B cell (primary cell): Measurements from ENCODE around the gene YWHAE. TPM values are rescaled to one million over a fixed set of nuclear protein-coding genes. Genes with fewer than 3 reads are reported as not detected.

ENCODE experiments used
- ATAC-seq: fragments of 200-7000 bp; cut with Tn5 transposase; one replicate; pipeline ENCODE4 v1.10.0; 2021; ENCODE audit warnings: low read depth, mild to moderate bottlenecking, moderate number of reproducible peaks, moderate library complexity
- CTCF ChIA-PET: fragments of 350-600 bp; sonication (Branson Sonifier 250); formaldehyde crosslinking; loops from one replicate; lab custom pipeline; 2021; ENCODE audit warnings: antibody characterized with exemption, inconsistent platforms; lab: Charles Lee
- POLR2A ChIA-PET: fragments of 350-600 bp; sonication (Branson Sonifier 250); formaldehyde crosslinking; loops from one replicate; lab custom pipeline; 2021; ENCODE audit warnings: antibody characterized with exemption; lab: Charles Lee
- DNase-seq: peaks from one replicate; pipeline ENCODE4 v3.0.0; 2013
- H2AFZ ChIP-seq: 2 replicates; pipeline ENCODE4 v1.6.1; 2012; ENCODE audit warnings: mild to moderate bottlenecking, low read depth, low read length; ENCODE audit not compliant: insufficient read depth, poor library complexity, severe bottlenecking
- H3K27ac ChIP-seq, 2 donors: 1 replicate in 1 of 2; 2 replicates in 1 of 2; pipeline ENCODE4 v1.5.1; 2012 to 2013; ENCODE audit warnings: low read length in 2 of 2, mild to moderate bottlenecking in 2 of 2, moderate library complexity in 1 of 2
- H3K27me3 ChIP-seq, 4 experiments: fragments of 200-600 bp in 1 of 4; sonication (generic) in 1 of 4; replicated peaks in 1 of 4; 1 replicate in 2 of 4; 2 replicates in 2 of 4; pipeline versions ENCODE4 v1.6.1 to v1.7.0; 2013 to 2016; ENCODE audit warnings: low read length in 3 of 4, mild to moderate bottlenecking in 2 of 4, mixed read lengths in 1 of 4, moderate library complexity in 1 of 4; ENCODE audit not compliant: insufficient read depth in 4 of 4, control insufficient read depth in 3 of 4; ENCODE audit errors: control extremely low read depth in 1 of 4
- H3K36me3 ChIP-seq, 2 experiments: replicated peaks in 1 of 2; 1 replicate in 1 of 2; 2 replicates in 1 of 2; pipeline versions ENCODE4 v1.6.1 to v1.7.1; 2013; ENCODE audit warnings: low read length in 1 of 2; ENCODE audit not compliant: insufficient read depth in 2 of 2, control insufficient read depth in 1 of 2; ENCODE audit errors: control extremely low read depth in 1 of 2, extremely low read depth in 1 of 2
- H3K4me1 ChIP-seq, 2 donors: fragments of 200-600 bp in 1 of 2; sonication (generic) in 1 of 2; 1 replicate in 1 of 2; 2 replicates in 1 of 2; pipeline versions ENCODE4 v1.5.1 to v1.6.1; 2013 to 2017; ENCODE audit warnings: low read length in 2 of 2; ENCODE audit not compliant: control insufficient read depth in 2 of 2, insufficient read depth in 2 of 2
- H3K4me2 ChIP-seq: replicated peaks from 2 replicates; pipeline ENCODE3; 2012; ENCODE audit warnings: mild to moderate bottlenecking, low read depth, low read length; ENCODE audit not compliant: poor library complexity, severe bottlenecking
- H3K4me3 ChIP-seq, 5 experiments: fragments of 200-600 bp in 1 of 5; sonication (generic) in 1 of 5; 1 replicate in 3 of 5; 2 replicates in 2 of 5; pipeline versions ENCODE4 v1.5.1 to v1.7.0; 2011 to 2016; ENCODE audit warnings: low read length in 4 of 5, mild to moderate bottlenecking in 4 of 5, low read depth in 2 of 5, control low read depth in 1 of 5, moderate library complexity in 1 of 5; ENCODE audit not compliant: insufficient read depth in 1 of 5; ENCODE audit errors: control extremely low read depth in 1 of 5, extremely low read depth in 1 of 5
- H3K79me2 ChIP-seq: fragments of 200-600 bp; sonication (generic); one replicate; pipeline ENCODE4 v1.6.0; 2016; ENCODE audit warnings: low read length; ENCODE audit not compliant: control insufficient read depth, insufficient read depth
- H3K9ac ChIP-seq: fragments of 200-600 bp; sonication (generic); 2 replicates; pipeline ENCODE4 v1.6.1; 2017; ENCODE audit warnings: mild to moderate bottlenecking, low read length, moderate library complexity
- H3K9me3 ChIP-seq, 3 donors: one replicate each; pipeline versions ENCODE4 v1.6.1 to v1.7.1; 2013; ENCODE audit warnings: low read length in 2 of 3; ENCODE audit not compliant: control insufficient read depth in 2 of 3, insufficient read depth in 1 of 3; ENCODE audit errors: control extremely low read depth in 1 of 3
- H4K20me1 ChIP-seq: 2 replicates; pipeline ENCODE4 v1.6.0; 2012; ENCODE audit warnings: mild to moderate bottlenecking, low read length; ENCODE audit not compliant: insufficient read depth, control insufficient read depth, poor library complexity, severe bottlenecking
- H3K27ac Mint-ChIP-seq: one replicate; pipeline ENCODE4 v1.8.0; 2021; ENCODE audit warnings: mixed read lengths
- H3K27me3 Mint-ChIP-seq: one replicate; pipeline ENCODE4 v1.8.0; 2021; ENCODE audit warnings: mixed read lengths
- H3K4me1 Mint-ChIP-seq: one replicate; pipeline ENCODE4 v1.8.0; 2021; ENCODE audit warnings: mixed read lengths
- H3K4me3 Mint-ChIP-seq: one replicate; pipeline ENCODE4 v1.8.0; 2021; ENCODE audit warnings: mixed read lengths
- H3K9me3 Mint-ChIP-seq: one replicate; pipeline ENCODE4 v1.8.0; 2022; ENCODE audit warnings: mixed read lengths; ENCODE audit not compliant: insufficient read depth
- EZH2 ChIP-seq: IDR thresholded peaks from 2 replicates; pipeline ENCODE4 v1.6.1; 2012; ENCODE audit warnings: borderline replicate concordance, low read depth, mild to moderate bottlenecking, moderate library complexity, low read length; ENCODE audit not compliant: insufficient read depth, poor library complexity, severe bottlenecking
- WGBS: methylation state at CpG from one replicate; pipeline ENCODE4 v1.1.5; 2013; ENCODE audit warnings: missing lambda C conversion rate; ENCODE audit not compliant: insufficient coverage; 5-methylcytosine and 5-hydroxymethylcytosine counted together
- intact Hi-C: fragments of 100-400 bp; cut with micrococcal nuclease; formaldehyde crosslinking; loops from one replicate; pipeline ENCODE4 v1.10.0; 2022
- polyA plus RNA-seq: library from polyadenylated mRNA; depleted of rRNA; stranded (reverse); fragments of >200 nt; gene quantifications from 2 replicates; pipeline ENCODE4 v1.2.3, GENCODE V29; 2012
- total RNA-seq, 2 donors: library from RNA; stranded (reverse); fragments of 120-200 nt in 1 of 2; gene quantifications; 1 replicate in 1 of 2; 2 replicates in 1 of 2; pipeline versions ENCODE4 v1.2.3 to v1.2.4, GENCODE V29; 2013 to 2022
- TF ChIP-seq, protein P1 (sequence below): fragments of 200-600 bp; IDR thresholded peaks from one replicate; pipeline ENCODE4 v1.8.0; 2022; ENCODE audit warnings: antibody characterized with exemption, mild to moderate bottlenecking

Gene YWHAE
- total and polyA plus RNA-seq, 2 donors (not counting 1 experiment from before 2014, with no cell fraction given): 54.3 to 149 TPM

DNA sequence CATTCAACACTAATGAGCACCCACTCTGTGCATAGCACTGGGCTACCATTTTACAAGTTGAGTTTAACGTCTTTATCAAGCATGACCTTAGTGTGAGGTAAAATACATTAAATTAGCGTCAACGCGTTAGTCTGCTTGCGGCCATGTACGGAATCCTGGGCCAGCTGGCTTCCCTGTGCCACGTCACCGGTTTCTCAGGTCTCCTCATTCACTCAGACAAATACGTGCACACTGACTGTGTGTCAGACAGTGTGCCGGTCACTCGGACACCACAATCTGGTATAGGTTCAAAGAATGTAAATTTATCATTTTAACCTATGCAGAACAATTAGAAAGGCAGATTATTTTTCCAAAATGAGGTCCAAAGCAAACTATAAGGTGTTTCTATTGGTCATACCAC lies 21.4 kb upstream of the YWHAE start:
- no peaks in the 10 kb centered on the region for H3K27me3 ChIP-seq
- intact Hi-C loops: no loop called here
- peaks cover 36% of the 10 kb centered on the region for H3K79me2 ChIP-seq
- ChIA-PET CTCF (no interaction called here), POLR2A (no interaction called here)
- H3K27ac Mint-ChIP-seq: no peak overlapping the region
- DNase-seq (no peak), ATAC-seq (no peak)
- H3K4me3 Mint-ChIP-seq: no peak overlapping the region
- no peak overlapping the region for H3K27ac ChIP-seq
- no peaks in the 10 kb centered on the region for H3K9me3 ChIP-seq
- H3K4me3 ChIP-seq: no peak overlapping the region
- peaks cover 33% of the 10 kb centered on the region for H4K20me1 ChIP-seq
- TF ChIP-seq, protein P1, sequence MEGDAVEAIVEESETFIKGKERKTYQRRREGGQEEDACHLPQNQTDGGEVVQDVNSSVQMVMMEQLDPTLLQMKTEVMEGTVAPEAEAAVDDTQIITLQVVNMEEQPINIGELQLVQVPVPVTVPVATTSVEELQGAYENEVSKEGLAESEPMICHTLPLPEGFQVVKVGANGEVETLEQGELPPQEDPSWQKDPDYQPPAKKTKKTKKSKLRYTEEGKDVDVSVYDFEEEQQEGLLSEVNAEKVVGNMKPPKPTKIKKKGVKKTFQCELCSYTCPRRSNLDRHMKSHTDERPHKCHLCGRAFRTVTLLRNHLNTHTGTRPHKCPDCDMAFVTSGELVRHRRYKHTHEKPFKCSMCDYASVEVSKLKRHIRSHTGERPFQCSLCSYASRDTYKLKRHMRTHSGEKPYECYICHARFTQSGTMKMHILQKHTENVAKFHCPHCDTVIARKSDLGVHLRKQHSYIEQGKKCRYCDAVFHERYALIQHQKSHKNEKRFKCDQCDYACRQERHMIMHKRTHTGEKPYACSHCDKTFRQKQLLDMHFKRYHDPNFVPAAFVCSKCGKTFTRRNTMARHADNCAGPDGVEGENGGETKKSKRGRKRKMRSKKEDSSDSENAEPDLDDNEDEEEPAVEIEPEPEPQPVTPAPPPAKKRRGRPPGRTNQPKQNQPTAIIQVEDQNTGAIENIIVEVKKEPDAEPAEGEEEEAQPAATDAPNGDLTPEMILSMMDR: no peak
- TF ChIP-seq EZH2: no peak
- no peak overlapping the region for H2AFZ ChIP-seq
- H3K4me1 ChIP-seq: no peaks in the 10 kb centered on the region
- peaks cover 3% of the 10 kb centered on the region for H3K4me1 Mint-ChIP-seq
- no peak overlapping the region for H3K4me2 ChIP-seq
- peaks cover 9 to 40% of the 10 kb centered on the region in 2 experiments for H3K36me3 ChIP-seq
- no peaks in the 10 kb centered on the region for H3K27me3 Mint-ChIP-seq
- H3K9ac ChIP-seq: no peak overlapping the region
- WGBS: 100% methylated on average over 7 of the region's 11 CpGs
- no peaks in the 10 kb centered on the region for H3K9me3 Mint-ChIP-seq

DNA sequence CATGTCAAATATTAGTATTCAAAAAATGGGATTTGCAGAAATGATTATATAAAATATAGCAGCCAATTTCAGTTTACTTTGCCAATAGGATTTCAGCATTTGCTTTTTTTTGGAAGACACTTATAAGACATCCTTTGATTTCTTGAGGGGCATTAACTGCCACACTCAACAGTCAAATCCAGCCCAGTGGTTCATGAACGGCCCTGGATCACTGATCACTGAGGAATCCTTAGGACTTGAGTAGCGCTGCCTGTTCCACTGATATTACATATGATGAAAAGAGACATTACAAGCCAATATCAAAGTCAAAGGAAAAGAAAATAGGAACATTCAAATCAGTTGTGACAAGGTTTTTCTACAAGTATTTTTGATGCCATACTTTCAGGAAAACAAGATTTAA lies 21.0 kb upstream of the YWHAE start:
- ChIA-PET POLR2A (no interaction called here), CTCF (no interaction called here)
- H3K79me2 ChIP-seq: peaks cover 31% of the 10 kb centered on the region
- no peak overlapping the region for H3K27ac Mint-ChIP-seq
- no CpG with 5 or more reads among the region's 2 CpGs for WGBS
- no peaks in the 10 kb centered on the region for H3K4me1 ChIP-seq
- ATAC-seq (no peak), DNase-seq (no peak)
- H4K20me1 ChIP-seq: peaks cover 28% of the 10 kb centered on the region
- TF ChIP-seq, protein P1: no peak
- no peak for TF ChIP-seq EZH2
- H3K9me3 Mint-ChIP-seq: no peaks in the 10 kb centered on the region
- no peak overlapping the region for H2AFZ ChIP-seq
- H3K9me3 ChIP-seq: no peaks in the 10 kb centered on the region
- no peak overlapping the region for H3K4me3 ChIP-seq
- no peak overlapping the region for H3K27ac ChIP-seq
- peaks cover 3% of the 10 kb centered on the region for H3K4me1 Mint-ChIP-seq
- peaks cover 9 to 36% of the 10 kb centered on the region in 2 experiments for H3K36me3 ChIP-seq
- intact Hi-C loops: no loop called here
- H3K4me2 ChIP-seq: no peak overlapping the region
- H3K9ac ChIP-seq: no peak overlapping the region
- no peaks in the 10 kb centered on the region for H3K27me3 ChIP-seq
- no peaks in the 10 kb centered on the region for H3K27me3 Mint-ChIP-seq
- H3K4me3 Mint-ChIP-seq: no peak overlapping the region
